Body of pancreas (tissue), 2 donors: ENCODE measurements around the gene AGAP6. TPM values are rescaled to one million over a fixed set of nuclear protein-coding genes. Genes with fewer than 3 reads are reported as not detected.

ENCODE experiments used
- small RNA-seq: library from RNA; depleted of rRNA; stranded (forward); fragments of <200 nt; gene quantifications from one replicate; pipeline ENCODE3, GENCODE V24; 2016
- total RNA-seq, 2 donors: library from RNA; depleted of rRNA; stranded (reverse); fragments of >200 nt; gene quantifications; one replicate each; pipeline ENCODE4 v1.1.0, GENCODE V29; 2016

Gene AGAP6
- total RNA-seq, 2 donors from 2014 or later = 16.9 to 47.5 TPM

Small RNAs within 50 kb of the gene (small RNA-seq; reads per million reads assigned to genes)
- gene RNA5SP317 (not detected), gene SNORA74C-2 (not detected)

Other genes with a start within 250 kb of the AGAP6 start
- gene OGDHL, start 226.1 kb upstream of the AGAP6 start, total RNA-seq = 1 to 10 TPM; 2.6 to 4.3 TPM
- gene PARG, start 46.4 kb upstream of the AGAP6 start, total RNA-seq = 10 to 100 TPM; 13.2 to 28.7 TPM
- gene TIMM23B, start 46.4 kb upstream of the AGAP6 start, total RNA-seq = 10 to 100 TPM; 25.9 to 37.6 TPM
- 10 to 100 TPM; 16.3 to 36.6 TPM for gene WASHC2A, start 79.5 kb downstream of the AGAP6 start, total RNA-seq